ENCODE measurements around the gene ATP11A.

ATP11A gene

GRCh38 chr13:112726016-112726767, 36.4 kb downstream of the ATP11A start:
- DNase-seq: no peak

- DNase-seq: no peak
Observed at GRCh38 chr13:112727581-112727980, 37.7 kb downstream of the ATP11A start.

DNA sequence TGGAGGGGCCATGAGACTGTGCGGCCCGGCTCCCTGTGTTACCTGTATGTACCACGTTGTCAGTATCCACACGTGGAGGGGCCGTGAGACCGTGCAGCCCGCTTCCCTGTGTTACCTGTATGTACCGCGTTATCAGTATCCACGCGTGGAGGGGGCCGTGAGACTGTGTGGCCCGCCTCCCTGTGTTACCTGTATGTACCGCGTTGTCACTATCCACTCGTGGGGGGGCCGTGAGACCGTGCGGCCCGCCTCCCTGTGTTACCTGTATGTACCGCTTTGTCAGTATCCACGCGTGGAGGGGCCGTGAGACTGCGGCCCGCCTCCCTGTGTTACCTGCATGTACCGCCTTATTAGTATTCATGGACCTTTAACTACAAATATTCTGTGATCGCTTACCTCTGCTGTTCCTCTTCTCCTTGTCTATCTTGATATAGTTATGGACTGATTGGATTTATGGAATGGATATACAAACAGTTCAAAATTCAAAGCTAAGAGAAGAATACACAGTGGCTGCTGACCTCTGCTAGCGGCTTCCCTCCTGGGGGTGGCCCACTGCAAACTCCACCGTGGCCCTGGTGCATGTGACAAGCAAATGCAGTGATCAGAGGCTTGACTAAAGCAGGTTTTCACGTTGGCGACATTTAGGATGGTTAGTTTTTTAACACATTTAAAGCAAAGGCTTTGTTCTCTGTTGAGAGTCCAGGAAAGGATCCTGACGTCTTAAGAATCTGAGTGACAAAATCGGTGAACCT, 38.7 kb downstream of the ATP11A start:
- no peak for DNase-seq

- no peak for DNase-seq
Observed at GRCh38 chr13:112729408-112729807, 39.6 kb downstream of the ATP11A start.

- no peak for DNase-seq
Observed at GRCh38 chr13:112730157-112730671, 40.4 kb downstream of the ATP11A start.

DNA sequence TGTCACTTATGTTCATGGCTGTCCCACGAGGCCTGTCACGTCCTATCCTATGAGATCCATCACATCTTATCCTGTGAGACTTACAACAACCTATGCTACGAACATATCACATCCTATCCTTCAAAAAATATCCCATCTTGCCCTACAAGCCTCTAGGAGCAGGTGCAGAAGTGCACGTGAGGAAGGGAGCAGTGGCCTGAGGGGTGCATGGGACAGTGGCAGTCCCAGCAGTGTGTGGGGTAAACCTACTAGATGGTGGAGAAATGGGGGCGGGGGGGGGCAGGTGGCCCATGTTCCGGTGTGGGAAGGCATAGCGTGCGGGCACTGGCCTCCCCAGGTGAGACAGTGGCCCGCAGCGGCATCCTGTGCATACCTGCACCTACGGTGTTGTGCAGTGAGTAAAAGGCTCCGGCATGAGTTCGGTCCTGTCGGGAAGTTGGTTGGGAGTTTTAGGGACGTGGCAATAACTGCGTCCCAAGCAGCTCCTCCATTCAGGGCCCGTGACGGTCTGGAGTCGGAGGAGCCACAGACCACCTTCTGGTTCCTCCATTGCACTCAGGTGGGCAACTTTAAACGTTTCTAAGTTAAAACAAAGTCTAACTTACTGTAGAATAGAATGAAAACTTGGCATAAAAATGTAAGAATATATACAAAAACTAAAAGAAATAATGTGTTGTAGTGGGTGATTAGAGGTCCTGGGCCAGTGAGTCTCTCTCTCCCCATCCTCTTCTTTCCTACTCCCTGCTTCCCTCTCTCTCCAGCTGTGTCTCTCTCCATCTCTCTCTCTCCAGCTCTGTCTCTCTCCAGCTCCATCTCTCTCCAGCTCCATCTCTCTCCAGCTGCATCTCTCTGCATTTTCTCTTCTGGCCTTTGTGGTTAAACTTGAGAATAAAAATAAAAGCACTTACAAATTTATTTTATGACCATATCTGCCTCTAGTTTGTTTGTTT, 42.1 kb downstream of the ATP11A start:
- no peak for DNase-seq

DNA sequence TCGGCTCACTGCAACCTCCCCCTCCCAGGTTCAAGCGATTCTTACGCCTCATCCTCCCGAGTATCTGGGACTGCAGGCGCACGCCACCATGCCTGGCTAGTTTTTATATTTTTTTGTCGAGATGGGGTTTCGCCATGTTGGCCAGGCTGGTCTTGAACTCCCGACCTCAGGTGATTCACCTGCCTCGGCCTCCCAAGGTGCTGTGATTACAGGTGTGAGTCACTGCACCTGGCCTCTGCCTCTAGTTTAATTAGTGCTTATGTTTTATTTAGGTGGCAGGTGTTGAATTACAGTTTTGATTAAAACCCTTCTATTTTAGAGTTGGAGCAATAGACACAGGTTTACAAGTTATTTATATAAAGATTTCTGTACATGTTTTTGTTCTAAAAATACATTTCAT, 42.8 kb downstream of the ATP11A start:
- DNase-seq: no peak

GRCh38 chr13:112733112-112733511, 43.3 kb downstream of the ATP11A start:
- DNase-seq: no peak

DNA sequence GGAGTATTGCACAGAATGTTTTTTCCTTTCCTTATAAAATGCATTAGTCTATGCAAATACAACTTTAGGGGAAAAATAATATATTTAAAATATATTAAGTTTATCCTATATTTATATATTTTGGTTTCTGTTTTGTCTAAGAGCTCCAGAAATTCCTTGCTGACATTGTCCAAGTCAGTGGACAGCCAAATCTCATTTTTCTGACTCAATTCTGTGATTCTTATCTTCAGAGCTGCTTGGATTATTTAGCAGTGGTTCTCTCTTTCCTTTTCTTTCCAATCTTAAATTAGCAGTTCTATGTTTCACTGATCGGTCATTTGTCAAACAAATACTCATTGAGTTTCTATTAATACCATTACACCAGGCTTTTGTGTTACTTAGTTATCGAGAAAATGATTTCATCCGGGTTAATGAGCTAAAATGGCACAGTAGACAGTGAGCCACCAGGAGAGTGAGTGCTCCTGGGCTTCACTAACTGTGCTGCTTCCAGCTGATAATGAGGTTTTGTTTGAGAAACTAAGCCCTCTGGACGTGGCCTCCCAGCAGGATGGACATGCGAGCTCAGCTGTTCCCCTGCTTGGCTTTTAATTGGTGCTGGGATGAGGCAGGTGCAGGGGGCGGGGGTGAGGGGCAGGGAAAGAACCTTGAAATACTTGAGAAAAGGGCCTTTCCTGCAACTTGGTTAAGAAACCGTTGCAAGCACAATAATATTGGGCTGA, 44.0 kb downstream of the ATP11A start:
- DNase-seq: no peak

- no peak for DNase-seq
Observed at GRCh38 chr13:112734696-112735547, 45.1 kb downstream of the ATP11A start.

GRCh38 chr13:112735791-112736190, 46.0 kb downstream of the ATP11A start:
- DNase-seq: no peak

- no peak for DNase-seq
Observed at GRCh38 chr13:112737294-112737693, 47.5 kb downstream of the ATP11A start.

DNA sequence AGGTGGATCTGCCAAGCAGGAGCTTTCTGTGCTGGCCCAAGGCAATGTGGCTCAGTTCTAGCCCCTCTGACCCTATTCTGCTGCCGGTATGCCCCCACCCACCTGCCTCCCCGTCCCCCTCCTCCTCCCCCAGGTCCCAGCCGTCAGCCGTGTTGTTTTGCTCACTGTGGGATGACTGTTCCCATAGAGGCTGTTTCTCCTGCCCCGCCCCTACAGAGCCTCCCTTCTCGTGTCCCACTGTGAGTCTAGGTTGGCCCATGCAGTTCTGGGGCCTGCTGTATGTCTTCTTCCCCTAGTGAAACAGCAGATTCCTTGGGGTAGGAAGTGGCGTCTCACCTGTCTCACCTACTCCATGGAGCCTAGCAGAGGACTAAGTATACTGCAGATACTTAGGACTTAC, 48.8 kb downstream of the ATP11A start:
- DNase-seq: no peak

- DNase-seq: no peak
Observed at GRCh38 chr13:112740502-112741131, 50.8 kb downstream of the ATP11A start.

- no peak for DNase-seq
Observed at GRCh38 chr13:112741185-112741755, 51.4 kb downstream of the ATP11A start.

GRCh38 chr13:112741835-112742570, 52.2 kb downstream of the ATP11A start:
- no peak for DNase-seq

- no peak for DNase-seq
Observed at GRCh38 chr13:112742583-112742982, 52.7 kb downstream of the ATP11A start.

DNA sequence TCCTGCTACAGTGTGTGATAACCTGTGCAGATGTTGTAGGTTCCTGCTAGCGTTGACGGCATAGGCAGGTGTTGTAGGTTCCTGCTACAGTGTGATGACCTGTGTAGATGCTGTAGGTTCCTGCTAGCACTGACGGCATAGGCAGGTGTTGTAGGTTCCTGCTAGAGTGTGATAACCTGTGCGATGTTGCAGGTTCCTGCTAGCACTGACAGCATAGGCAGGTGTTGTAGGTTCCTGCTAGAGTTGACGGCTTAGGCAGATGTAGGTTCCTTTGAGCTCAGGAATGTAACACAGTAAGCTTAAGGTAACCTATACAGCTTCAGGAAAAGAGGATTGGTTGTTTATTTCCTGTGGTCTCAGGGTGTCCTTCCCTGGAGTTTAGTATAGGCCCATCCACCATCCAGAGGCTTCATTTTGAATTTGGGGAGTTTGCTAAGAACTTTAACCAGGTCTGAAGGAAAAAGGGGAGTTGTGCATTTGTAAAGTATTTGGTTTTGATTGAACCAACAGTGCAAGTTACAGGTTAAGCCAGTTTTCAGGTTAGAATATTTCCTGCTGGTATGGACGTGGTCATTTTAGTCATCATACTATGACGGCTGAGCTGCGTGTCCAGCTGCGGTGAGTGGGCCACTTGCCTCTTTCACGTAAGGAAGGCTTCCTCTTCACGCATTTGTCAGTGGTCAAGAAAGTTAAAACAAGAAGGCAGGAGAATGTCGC, 53.8 kb downstream of the ATP11A start:
- no peak for DNase-seq

Measured in activated CD4-positive, CD25-positive, alpha-beta regulatory T cell (primary cell).